SK-N-SH treated with all-trans-retinoic acid at 6 μM for 48 hours (cell line): ENCODE measurements around the gene MYO1B.

ENCODE experiments used
- ATAC-seq: fragments of 200-7000 bp; cut with Tn5 transposase; 3 replicates; pipeline ENCODE4 v1.9.1; 2020; ENCODE audit warnings: mild to moderate bottlenecking, moderate library complexity
- CREB5 ChIP-seq: fragments of 250-450 bp; sonication (Bioruptor Pico); IDR thresholded peaks from 2 replicates; pipeline ENCODE4 v1.5.1; 2020; ENCODE audit warnings: low read depth, mild to moderate bottlenecking, moderate library complexity
- CSDC2 ChIP-seq: fragments of 250-450 bp; sonication (Bioruptor Pico); IDR thresholded peaks from 2 replicates; pipeline ENCODE4 v1.5.0; 2020; ENCODE audit warnings: mild to moderate bottlenecking, moderate library complexity
- CSRNP3 ChIP-seq: fragments of 250-450 bp; sonication (Bioruptor Pico); IDR thresholded peaks from 2 replicates; pipeline ENCODE4 v1.5.1; 2021; ENCODE audit warnings: mild to moderate bottlenecking, moderate library complexity
- GLIS3 ChIP-seq: fragments of 250-450 bp; sonication (Bioruptor Pico); IDR thresholded peaks from 2 replicates; pipeline ENCODE4 v1.5.0; 2020; ENCODE audit warnings: mild to moderate bottlenecking, moderate library complexity
- ISL1 ChIP-seq: fragments of 250-450 bp; sonication (Bioruptor Pico); IDR thresholded peaks from 2 replicates; pipeline ENCODE4 v2.1.2; 2022; ENCODE audit warnings: mild to moderate bottlenecking, moderate library complexity
- OSR1 ChIP-seq: fragments of 250-450 bp; sonication (Bioruptor Pico); IDR thresholded peaks from 2 replicates; pipeline ENCODE4 v1.8.0; 2022; ENCODE audit warnings: moderate library complexity, mild to moderate bottlenecking, inconsistent platforms
- PPARA ChIP-seq: fragments of 250-450 bp; sonication (Bioruptor Pico); IDR thresholded peaks from 2 replicates; pipeline ENCODE4 v1.5.0; 2020; ENCODE audit warnings: mild to moderate bottlenecking, borderline replicate concordance
- RARB ChIP-seq: fragments of 250-450 bp; sonication (Bioruptor Pico); IDR thresholded peaks from 2 replicates; pipeline ENCODE4 v1.8.0; 2021; ENCODE audit warnings: mild to moderate bottlenecking, moderate library complexity
- SNAI2 ChIP-seq: fragments of 250-450 bp; sonication (Bioruptor Pico); IDR thresholded peaks from 2 replicates; pipeline ENCODE4 v1.5.0; 2020; ENCODE audit warnings: mild to moderate bottlenecking, moderate library complexity
- TOX ChIP-seq: fragments of 250-450 bp; sonication (Bioruptor Pico); IDR thresholded peaks from 2 replicates; pipeline ENCODE4 v1.8.0; 2021; ENCODE audit warnings: mild to moderate bottlenecking, moderate library complexity, borderline replicate concordance
- ZC3H10 ChIP-seq: fragments of 250-450 bp; sonication (Bioruptor Pico); IDR thresholded peaks from 2 replicates; pipeline ENCODE4 v1.5.1; 2021; ENCODE audit warnings: mild to moderate bottlenecking, moderate library complexity
- ZFP3 ChIP-seq: fragments of 250-450 bp; sonication (Bioruptor Pico); IDR thresholded peaks from 2 replicates; pipeline ENCODE4 v1.5.0; 2020; ENCODE audit warnings: mild to moderate bottlenecking, moderate library complexity
- ZNF8 ChIP-seq: fragments of 450-650 bp; formaldehyde crosslinking; IDR thresholded peaks from 2 replicates; pipeline ENCODE4 v1.5.0; 2020; ENCODE audit warnings: mild to moderate bottlenecking, moderate library complexity
- TF ChIP-seq, protein P1 (sequence below): fragments of 250-450 bp; sonication (Bioruptor Pico); IDR thresholded peaks from 2 replicates; pipeline ENCODE4 v1.5.0; 2020; ENCODE audit warnings: mild to moderate bottlenecking, moderate library complexity
- TF ChIP-seq, protein P2 (sequence below): fragments of 250-450 bp; sonication (Bioruptor Pico); IDR thresholded peaks from 2 replicates; pipeline ENCODE4 v1.8.0; 2020; ENCODE audit warnings: mild to moderate bottlenecking, moderate library complexity, borderline replicate concordance
- TF ChIP-seq, protein P3 (sequence below): fragments of 250-450 bp; sonication (Bioruptor Pico); IDR thresholded peaks from 2 replicates; pipeline ENCODE4 v1.8.0; 2021; ENCODE audit warnings: low read depth, mild to moderate bottlenecking, moderate library complexity, borderline replicate concordance

Gene MYO1B

GRCh38 chr2:191233533-191233932 is 11.7 kb upstream of the MYO1B start:
- no peak for TF ChIP-seq GLIS3 (CRISPR knock-in tag)
- TF ChIP-seq, protein P1, sequence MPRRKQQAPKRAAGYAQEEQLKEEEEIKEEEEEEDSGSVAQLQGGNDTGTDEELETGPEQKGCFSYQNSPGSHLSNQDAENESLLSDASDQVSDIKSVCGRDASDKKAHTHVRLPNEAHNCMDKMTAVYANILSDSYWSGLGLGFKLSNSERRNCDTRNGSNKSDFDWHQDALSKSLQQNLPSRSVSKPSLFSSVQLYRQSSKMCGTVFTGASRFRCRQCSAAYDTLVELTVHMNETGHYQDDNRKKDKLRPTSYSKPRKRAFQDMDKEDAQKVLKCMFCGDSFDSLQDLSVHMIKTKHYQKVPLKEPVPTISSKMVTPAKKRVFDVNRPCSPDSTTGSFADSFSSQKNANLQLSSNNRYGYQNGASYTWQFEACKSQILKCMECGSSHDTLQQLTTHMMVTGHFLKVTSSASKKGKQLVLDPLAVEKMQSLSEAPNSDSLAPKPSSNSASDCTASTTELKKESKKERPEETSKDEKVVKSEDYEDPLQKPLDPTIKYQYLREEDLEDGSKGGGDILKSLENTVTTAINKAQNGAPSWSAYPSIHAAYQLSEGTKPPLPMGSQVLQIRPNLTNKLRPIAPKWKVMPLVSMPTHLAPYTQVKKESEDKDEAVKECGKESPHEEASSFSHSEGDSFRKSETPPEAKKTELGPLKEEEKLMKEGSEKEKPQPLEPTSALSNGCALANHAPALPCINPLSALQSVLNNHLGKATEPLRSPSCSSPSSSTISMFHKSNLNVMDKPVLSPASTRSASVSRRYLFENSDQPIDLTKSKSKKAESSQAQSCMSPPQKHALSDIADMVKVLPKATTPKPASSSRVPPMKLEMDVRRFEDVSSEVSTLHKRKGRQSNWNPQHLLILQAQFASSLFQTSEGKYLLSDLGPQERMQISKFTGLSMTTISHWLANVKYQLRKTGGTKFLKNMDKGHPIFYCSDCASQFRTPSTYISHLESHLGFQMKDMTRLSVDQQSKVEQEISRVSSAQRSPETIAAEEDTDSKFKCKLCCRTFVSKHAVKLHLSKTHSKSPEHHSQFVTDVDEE (CRISPR knock-in tag), result no peak
- no peak for TF ChIP-seq OSR1 (CRISPR knock-in tag)
- TF ChIP-seq, protein P2, sequence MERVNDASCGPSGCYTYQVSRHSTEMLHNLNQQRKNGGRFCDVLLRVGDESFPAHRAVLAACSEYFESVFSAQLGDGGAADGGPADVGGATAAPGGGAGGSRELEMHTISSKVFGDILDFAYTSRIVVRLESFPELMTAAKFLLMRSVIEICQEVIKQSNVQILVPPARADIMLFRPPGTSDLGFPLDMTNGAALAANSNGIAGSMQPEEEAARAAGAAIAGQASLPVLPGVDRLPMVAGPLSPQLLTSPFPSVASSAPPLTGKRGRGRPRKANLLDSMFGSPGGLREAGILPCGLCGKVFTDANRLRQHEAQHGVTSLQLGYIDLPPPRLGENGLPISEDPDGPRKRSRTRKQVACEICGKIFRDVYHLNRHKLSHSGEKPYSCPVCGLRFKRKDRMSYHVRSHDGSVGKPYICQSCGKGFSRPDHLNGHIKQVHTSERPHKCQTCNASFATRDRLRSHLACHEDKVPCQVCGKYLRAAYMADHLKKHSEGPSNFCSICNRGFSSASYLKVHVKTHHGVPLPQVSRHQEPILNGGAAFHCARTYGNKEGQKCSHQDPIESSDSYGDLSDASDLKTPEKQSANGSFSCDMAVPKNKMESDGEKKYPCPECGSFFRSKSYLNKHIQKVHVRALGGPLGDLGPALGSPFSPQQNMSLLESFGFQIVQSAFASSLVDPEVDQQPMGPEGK (CRISPR knock-in tag), result no peak
- TF ChIP-seq TOX (CRISPR knock-in tag), result no peak
- ATAC-seq, result no peak

GRCh38 chr2:191234376-191234775 is 10.8 kb upstream of the MYO1B start:
- TF ChIP-seq RARB (CRISPR knock-in tag) (no peak), OSR1 (CRISPR knock-in tag) (no peak), SNAI2 (CRISPR knock-in tag) (no peak), CREB5 (CRISPR knock-in tag) (no peak), GLIS3 (CRISPR knock-in tag) (no peak), ZC3H10 (CRISPR knock-in tag) (no peak), ISL1 (no peak), TOX (CRISPR knock-in tag) (no peak), PPARA (no peak), CSDC2 (CRISPR knock-in tag) (no peak), CSRNP3 (CRISPR knock-in tag) (no peak)
- TF ChIP-seq, protein P3, sequence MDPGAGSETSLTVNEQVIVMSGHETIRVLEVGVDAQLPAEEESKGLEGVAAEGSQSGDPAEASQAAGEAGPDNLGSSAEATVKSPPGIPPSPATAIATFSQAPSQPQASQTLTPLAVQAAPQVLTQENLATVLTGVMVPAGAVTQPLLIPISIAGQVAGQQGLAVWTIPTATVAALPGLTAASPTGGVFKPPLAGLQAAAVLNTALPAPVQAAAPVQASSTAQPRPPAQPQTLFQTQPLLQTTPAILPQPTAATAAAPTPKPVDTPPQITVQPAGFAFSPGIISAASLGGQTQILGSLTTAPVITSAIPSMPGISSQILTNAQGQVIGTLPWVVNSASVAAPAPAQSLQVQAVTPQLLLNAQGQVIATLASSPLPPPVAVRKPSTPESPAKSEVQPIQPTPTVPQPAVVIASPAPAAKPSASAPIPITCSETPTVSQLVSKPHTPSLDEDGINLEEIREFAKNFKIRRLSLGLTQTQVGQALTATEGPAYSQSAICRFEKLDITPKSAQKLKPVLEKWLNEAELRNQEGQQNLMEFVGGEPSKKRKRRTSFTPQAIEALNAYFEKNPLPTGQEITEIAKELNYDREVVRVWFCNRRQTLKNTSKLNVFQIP, result no peak
- TF ChIP-seq, protein P2 (CRISPR knock-in tag), result no peak
- TF ChIP-seq, protein P1 (CRISPR knock-in tag), result no peak
- ATAC-seq, result no peak

DNA sequence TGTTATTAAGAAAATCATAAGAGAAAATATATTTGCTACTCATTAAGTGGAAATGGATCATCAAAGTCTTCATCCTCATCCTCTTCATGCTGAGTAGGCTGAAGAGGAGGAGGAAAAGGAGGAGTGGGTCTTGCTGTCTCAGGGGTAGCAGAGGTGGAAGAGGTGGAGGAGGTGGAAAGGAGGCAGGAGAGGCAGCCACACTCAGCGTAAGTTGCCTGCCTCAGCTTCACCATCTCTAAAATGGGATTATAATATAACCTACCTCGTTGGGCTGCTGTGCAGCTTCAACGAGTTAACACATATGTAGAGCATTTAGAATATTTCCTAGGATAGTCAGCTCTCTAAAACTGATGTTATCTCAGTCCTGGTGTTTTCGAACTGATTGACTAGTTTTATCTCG is 4.3 kb upstream of the MYO1B start:
- no peak for ATAC-seq
- TF ChIP-seq TOX (CRISPR knock-in tag) (no peak), CSDC2 (CRISPR knock-in tag) (no peak), ZNF8 (CRISPR knock-in tag) (no peak), RARB (CRISPR knock-in tag) (no peak), ZFP3 (CRISPR knock-in tag) (no peak), CSRNP3 (CRISPR knock-in tag) (no peak), ZC3H10 (CRISPR knock-in tag) (no peak), ISL1 (no peak), CREB5 (CRISPR knock-in tag) (no peak), GLIS3 (CRISPR knock-in tag) (no peak), OSR1 (CRISPR knock-in tag) (no peak)
- TF ChIP-seq, protein P2 (CRISPR knock-in tag), result no peak
